ENCODE measurements around the gene MYT1. TPM values are rescaled to one million over a fixed set of nuclear protein-coding genes. Genes with fewer than 3 reads are reported as not detected.

The MYT1 gene
- total RNA-seq, 4 donors from 2014 or later, result 0.34 TPM; not detected in 3

- DNase-seq (ENCODE audit: low spot score in 2 of 2), result no peak
- TF ChIP-seq CTCF (IDR thresholded peaks at IDR 0.05), result no peak
- TF ChIP-seq POLR2AphosphoS5 (IDR thresholded peaks at IDR 0.05), result no peak
- TF ChIP-seq EP300 (IDR thresholded peaks at IDR 0.05), result no peak
- no peak for TF ChIP-seq POLR2A (IDR thresholded peaks at IDR 0.05)
- Histone ChIP-seq H3K36me3 (peaks cover 28% of the 10 kb centered on the region), H3K27me3 (no peaks in the 10 kb centered on the region), H3K4me1 (peaks cover 38% of the 10 kb centered on the region), H3K9me3 (no peaks in the 10 kb centered on the region), H3K4me3 (no peak overlapping the region), H3K27ac (no peak overlapping the region)
- WGBS, result 60% methylated on average over 4 of the region's 4 CpGs
Measured at GRCh38 chr20:64264091-64264490, 99.8 kb downstream of the MYT1 start.

GRCh38 chr20:64265201-64265600, 100.9 kb downstream of the MYT1 start:
- H3K27ac ChIP-seq, result no peak overlapping the region
- TF ChIP-seq CTCF (IDR thresholded peaks at IDR 0.05) (no peak), EP300 (IDR thresholded peaks at IDR 0.05) (no peak), POLR2A (IDR thresholded peaks at IDR 0.05) (no peak), POLR2AphosphoS5 (IDR thresholded peaks at IDR 0.05) (no peak)
- 70% methylated on average over 5 of the region's 5 CpGs for WGBS
- no peaks in the 10 kb centered on the region for H3K27me3 ChIP-seq
- no peak overlapping the region for H3K4me3 ChIP-seq
- peaks cover 28% of the 10 kb centered on the region for H3K36me3 ChIP-seq
- no peak for DNase-seq (ENCODE audit: low spot score in 2 of 2)
- peaks cover 29% of the 10 kb centered on the region for H3K4me1 ChIP-seq
- no peaks in the 10 kb centered on the region for H3K9me3 ChIP-seq

- DNase-seq (ENCODE audit: low spot score in 2 of 2), result no peak
- TF ChIP-seq CTCF (IDR thresholded peaks at IDR 0.05) (no peak), EP300 (IDR thresholded peaks at IDR 0.05) (no peak), POLR2AphosphoS5 (IDR thresholded peaks at IDR 0.05) (no peak)
- no peak overlapping the region for H3K4me3 ChIP-seq
- H3K27ac ChIP-seq, result no peak overlapping the region
- no peaks in the 10 kb centered on the region for H3K9me3 ChIP-seq
- peaks cover 32% of the 10 kb centered on the region for H3K36me3 ChIP-seq
- WGBS, result 86% methylated on average over 5 of the region's 5 CpGs
- no peaks in the 10 kb centered on the region for H3K27me3 ChIP-seq
- H3K4me1 ChIP-seq, result peaks cover 11% of the 10 kb centered on the region
Measured at GRCh38 chr20:64266988-64267387, 102.7 kb downstream of the MYT1 start.

- DNase-seq (ENCODE audit: low spot score in 2 of 2), result no peak
- no peak for TF ChIP-seq EP300 (IDR thresholded peaks at IDR 0.05)
- TF ChIP-seq CTCF (IDR thresholded peaks at IDR 0.05), result no peak
- TF ChIP-seq POLR2AphosphoS5 (IDR thresholded peaks at IDR 0.05), result no peak
- TF ChIP-seq POLR2A (IDR thresholded peaks at IDR 0.05), result no peak
- H3K27ac ChIP-seq, result no peak overlapping the region
- H3K4me3 ChIP-seq, result no peak overlapping the region
- no peaks in the 10 kb centered on the region for H3K27me3 ChIP-seq
- H3K4me1 ChIP-seq, result peaks cover 3% of the 10 kb centered on the region
- 93% methylated on average over 10 of the region's 10 CpGs for WGBS
- H3K36me3 ChIP-seq, result peaks cover 36% of the 10 kb centered on the region
- H3K9me3 ChIP-seq, result no peaks in the 10 kb centered on the region
Measured at GRCh38 chr20:64268174-64268573, 103.9 kb downstream of the MYT1 start.

- Histone ChIP-seq H3K4me3 (no peak overlapping the region), H3K27ac (no peak overlapping the region), H3K4me1 (no peaks in the 10 kb centered on the region), H3K27me3 (no peaks in the 10 kb centered on the region), H3K9me3 (no peaks in the 10 kb centered on the region), H3K36me3 (peaks cover 50% of the 10 kb centered on the region)
- no peak for TF ChIP-seq EP300 (IDR thresholded peaks at IDR 0.05)
- TF ChIP-seq CTCF (IDR thresholded peaks at IDR 0.05), result no peak
- no peak for TF ChIP-seq POLR2A (IDR thresholded peaks at IDR 0.05)
- no peak for TF ChIP-seq POLR2AphosphoS5 (IDR thresholded peaks at IDR 0.05)
- no peak for DNase-seq (ENCODE audit: low spot score in 2 of 2)
- 93% methylated on average over 53 of the region's 53 CpGs for WGBS
Measured at GRCh38 chr20:64269604-64270411, 105.6 kb downstream of the MYT1 start.
